ENCODE measurements around the gene CABP7.

DNA sequence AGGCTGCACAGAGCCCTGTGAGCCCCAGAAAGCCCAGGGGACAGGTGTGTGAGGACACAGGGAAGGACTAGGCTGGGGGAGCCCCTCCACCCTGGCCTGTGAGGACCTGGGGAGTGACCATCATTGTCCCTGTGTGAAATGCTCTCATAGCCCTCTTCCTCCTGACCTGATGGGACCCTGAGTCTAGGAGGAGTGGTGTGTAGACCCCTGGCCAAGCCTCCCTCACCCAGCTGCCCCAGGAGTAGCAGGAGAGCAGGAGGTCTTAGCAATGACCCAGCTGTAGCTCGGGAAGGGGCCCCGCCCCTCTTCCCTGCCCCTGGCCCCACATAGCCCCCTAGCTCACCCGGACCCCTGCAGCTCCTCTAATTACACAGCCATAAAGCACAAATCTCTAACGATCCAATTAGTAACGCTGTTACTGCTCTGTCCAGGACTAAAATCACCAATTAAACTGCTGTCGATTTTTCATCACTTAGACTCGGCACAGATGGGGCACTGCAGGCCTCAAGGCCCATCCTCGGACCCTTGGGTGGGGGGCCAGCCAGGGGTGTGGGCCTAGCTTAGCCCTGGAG lies 6.6 kb upstream of the CABP7 start:
- TF ChIP-seq FOXP2 (optimal IDR thresholded peaks at IDR 0.05; ENCODE audit: control extremely low read depth, extremely low read length, insufficient read depth) (no peak), EZH2 (IDR thresholded peaks at IDR 0.05) (no peak), POLR2AphosphoS5 (IDR thresholded peaks at IDR 0.05; ENCODE audit: borderline replicate concordance, low read depth, low read length) (no peak)
